CD4-positive, alpha-beta T cell treated with Interferon gamma for 1 hour (primary cell): Measurements from ENCODE around the gene C20orf204.

Source experiments
- DNase-seq: peaks from one replicate; pipeline ENCODE4 v3.0.0-alpha.2; 2020

Gene C20orf204

DNA sequence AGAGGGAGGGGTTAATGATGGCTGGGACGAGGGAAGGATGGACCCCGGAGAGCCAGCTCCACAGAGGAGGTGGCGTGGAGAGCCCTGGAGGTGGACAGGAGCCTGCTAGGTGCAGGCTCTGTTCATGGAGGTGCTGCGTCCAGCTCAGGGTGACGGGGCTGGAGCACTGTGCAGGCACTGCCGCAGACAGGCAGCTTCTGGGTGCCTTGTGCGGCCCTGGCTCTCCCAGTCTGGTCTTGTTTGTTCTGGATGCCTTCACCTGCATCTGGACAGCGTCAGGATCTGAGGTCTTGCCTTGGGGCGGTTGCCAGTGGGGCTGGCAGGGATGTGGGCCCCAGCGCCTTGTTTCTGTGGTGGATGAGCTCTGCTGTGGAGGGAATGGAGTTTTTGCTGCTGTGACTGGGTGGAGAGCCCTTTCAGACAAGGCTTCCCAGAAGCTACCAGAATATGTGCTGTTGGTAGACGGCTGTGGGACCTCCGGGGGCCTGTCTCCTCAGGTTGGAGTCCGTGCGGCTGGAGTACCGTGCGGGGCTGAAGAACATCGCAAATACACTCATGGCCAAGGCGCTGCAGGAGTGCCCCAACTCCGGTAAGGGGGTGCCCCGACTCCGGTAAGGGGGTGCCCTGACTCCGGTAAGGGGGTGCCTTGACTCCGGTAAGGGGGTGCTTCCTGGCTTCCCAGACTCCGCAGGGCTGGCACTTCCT lies 7.8 kb upstream of the C20orf204 start:
- no peak for DNase-seq

GRCh38 chr20:64029293-64030117 lies 6.5 kb upstream of the C20orf204 start:
- no peak for DNase-seq

DNA sequence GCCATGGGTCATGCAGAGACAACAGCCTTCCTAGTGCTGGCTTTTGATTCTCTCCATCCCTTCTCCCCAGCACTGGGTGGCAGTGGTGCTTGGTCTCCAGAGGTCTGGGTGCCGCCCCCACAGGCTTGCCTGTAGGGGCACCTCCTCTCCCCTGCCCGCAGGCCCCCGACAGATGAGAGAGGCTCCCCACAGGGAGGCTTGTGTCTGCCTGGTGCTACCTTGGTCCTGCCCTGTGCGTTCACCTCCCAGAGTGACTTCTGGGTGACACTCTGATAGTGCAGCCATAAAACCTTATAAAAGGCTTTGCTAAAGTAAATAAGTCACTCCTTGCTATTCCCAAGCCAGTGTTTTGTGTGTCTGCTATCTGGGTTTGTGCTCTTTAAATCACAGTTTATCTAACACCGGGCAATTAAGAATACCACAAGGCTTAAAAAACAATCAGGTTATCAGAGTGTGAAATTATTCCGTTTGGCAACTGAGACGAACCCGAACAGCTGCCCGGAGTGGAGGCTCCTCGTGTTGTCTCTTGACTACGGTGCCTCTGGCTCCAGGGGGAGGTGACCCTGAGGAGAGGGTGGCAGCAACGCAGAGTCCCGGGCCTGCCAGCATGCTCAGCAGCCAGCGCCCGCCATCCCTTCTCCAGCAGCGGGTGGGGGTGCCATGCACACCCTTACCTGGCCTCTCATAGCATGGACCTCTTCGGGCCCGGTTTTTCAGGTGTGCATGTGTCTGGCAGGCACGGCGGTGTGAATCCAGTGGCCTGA lies 5.4 kb upstream of the C20orf204 start:
- DNase-seq = no peak

DNA sequence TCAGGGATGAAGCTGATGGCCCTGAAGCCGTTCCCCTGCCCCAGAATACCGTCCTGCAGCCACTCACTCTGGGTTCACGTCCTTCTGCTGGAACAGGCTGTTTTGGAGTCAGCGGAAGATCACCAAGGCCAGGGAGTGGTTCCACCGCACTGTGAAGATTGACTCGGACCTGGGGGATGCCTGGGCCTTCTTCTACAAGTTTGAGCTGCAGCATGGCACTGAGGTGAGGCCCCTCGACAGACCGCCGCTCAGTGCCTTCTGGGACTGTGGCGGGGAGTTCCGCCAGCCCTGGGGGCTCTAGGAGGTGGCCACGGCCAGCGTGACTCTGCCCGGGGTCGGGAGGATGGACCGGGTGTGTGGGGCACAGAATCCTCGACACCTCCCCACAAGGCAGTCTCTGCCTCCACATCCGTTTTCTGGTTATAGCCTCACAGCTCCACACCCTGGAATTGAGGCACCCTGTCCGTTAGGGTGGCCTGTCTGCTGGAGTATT lies 4.1 kb upstream of the C20orf204 start:
- no peak for DNase-seq

GRCh38 chr20:64032706-64033624 lies 3.0 kb upstream of the C20orf204 start:
- DNase-seq = no peak

DNA sequence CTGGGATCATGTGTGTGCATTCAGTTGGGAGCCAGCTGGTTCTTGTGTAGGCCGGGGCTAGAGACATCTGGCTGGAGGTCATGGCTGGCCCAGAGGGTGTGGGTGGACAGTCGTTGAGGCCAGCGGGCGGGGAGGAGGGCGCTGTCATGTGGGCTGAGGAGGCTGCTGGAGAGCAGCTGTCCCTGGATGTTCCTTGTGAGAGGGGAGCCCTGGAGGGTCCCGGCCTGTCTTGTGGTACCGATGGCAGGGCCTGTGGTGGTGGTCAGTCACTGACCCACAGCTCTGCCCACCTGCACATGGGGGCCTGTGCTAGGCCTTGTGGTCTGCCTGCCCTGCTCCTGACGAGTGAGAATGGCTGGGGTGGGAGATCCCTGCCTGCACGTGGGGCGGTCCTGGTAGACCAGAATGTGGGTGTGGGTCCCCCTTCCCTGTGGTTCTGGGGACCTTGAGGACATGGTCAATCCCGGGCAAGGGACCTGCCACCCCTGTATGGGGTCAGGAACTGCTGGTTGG lies 1.9 kb upstream of the C20orf204 start:
- DNase-seq = no peak

GRCh38 chr20:64035066-64035932 lies 683 bp upstream of the C20orf204 start:
- DNase-seq = no peak

- no peak for DNase-seq
Observed at GRCh38 chr20:64036346-64037198, 590 bp downstream of the C20orf204 start.

- no peak for DNase-seq
Observed at GRCh38 chr20:64037199-64037497, 1.2 kb downstream of the C20orf204 start.

DNA sequence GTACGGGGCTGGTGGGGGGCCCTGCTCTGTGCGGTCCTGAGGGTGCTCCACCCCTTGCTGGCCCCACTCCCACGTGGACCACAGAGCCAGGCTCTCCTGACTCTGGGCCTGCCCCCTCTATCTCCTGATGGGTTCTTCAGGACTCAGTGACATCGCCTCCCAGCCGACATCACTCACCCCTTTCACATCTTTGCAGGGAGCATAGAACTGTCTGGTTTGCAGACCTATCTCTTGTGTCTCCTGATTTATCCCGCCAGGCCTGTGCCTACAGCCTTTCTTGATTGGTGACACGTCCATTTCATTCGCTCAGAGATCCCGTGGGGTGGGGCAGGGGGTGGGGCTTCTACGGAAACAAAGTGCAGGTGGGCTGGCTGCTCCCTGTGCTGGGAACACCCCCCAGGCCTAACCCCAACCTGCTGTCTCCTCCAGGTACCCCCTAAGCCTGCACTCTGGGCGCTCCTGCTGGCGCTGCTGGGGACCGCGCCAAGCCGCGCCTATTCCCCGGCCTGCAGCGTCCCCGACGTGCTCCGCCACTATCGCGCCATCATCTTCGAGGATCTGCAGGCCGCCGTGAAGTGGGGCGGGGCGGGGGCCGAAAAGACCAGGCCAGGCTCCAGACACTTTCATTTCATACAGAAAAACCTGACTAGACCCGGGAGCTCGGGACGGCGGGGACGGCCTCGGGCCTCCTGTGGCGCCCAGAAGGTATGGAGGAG lies 1.7 kb downstream of the C20orf204 start:
- DNase-seq = no peak

DNA sequence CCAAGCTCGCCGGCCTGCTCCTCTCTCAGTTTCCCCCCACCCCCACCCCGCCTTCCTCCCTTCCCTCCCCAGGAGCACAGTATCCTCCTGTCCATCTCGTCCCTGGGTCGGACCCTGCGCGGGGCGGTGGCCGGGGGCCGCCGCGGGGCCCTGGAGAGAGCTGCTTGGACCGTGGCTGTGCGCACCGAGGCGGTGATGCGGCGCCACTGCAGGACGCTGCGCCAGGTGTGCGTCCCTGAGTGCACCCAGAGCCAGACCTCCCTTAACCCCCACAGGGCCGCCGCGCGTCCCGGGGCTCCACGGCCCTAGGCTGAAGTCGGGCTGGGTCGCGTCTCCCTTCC lies 2.2 kb downstream of the C20orf204 start:
- DNase-seq = no peak

DNA sequence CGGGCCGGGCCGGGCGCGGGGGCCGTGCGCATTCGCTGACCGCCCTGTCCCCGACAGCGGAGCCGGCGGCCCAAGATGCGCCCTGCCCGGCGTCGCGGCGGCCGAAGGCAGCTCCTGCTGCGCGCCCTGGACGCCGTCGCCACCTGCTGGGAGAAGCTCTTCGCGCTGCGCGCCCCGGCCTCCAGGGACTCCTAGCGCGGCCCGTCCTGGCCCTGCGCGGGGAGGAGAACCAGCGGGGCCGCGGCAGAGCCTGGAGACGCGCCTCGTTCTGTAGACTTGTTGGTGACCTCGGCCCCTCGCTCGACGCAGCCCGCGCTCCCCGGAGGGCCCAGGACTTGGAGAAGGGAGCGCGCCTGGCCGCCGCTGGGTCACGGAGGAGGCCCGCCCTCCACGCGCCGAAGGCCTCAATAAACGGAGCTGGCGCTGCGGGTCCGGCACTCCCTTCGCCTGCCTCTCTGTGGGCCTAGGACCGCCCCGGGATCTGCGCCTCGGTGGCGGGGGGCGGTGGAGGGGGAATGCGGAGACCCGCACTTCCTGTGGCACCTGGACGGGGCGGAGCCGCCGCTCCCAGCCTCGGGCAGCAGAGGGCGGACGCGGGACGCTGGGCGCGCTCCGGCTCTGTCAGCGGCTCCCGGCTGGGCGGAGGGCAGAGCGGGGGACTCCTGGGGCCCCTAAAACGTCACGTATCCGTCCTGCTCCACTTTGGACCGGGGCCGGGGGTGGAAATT lies 2.7 kb downstream of the C20orf204 start:
- DNase-seq = peak; percentile 73

DNA sequence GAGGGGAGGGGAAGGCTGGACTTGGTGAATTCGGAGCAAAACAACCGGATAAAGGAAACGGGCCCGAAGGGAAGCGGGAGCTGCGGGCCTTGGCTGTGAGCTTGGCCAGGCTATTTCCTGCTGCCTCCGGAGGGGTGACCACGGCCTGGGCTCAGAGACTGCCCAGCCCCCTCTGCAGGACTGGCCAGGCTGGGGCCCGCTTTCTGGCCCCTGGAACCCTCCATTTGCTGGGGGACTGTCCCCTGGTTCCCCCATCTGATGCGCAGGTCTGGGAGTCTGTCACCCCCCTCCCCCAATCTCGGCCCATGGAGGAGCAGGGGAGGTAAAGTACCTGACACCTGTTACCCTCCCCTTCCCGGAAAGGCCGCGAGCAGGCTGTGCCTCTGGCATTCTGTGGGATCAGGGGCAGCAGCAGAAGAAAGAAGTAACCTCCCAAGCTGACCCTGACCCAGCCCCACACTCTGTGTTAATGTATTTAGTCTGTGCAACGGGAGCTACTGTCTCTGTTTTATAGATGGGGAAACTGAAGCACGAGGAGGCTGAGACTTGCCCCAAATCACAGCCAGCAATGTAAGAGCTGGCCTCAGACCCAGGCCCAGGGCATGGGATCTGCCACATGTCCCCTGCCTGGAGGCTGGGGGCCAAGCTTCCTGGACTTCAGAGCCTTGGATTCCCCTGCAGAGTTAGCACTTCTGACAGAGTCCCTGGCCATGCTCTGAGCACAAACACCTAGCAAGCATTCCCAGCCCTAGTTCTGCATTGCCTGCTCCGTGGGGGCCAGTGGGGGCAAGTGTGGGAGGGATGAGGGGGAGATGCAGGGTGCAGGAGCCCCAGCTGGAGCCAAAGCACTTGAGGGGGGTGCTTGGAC lies 3.5 kb downstream of the C20orf204 start:
- no peak for DNase-seq

- no peak for DNase-seq
Observed at GRCh38 chr20:64040231-64041039, 4.5 kb downstream of the C20orf204 start.

- no peak for DNase-seq
Observed at GRCh38 chr20:64041040-64041780, 5.2 kb downstream of the C20orf204 start.

DNA sequence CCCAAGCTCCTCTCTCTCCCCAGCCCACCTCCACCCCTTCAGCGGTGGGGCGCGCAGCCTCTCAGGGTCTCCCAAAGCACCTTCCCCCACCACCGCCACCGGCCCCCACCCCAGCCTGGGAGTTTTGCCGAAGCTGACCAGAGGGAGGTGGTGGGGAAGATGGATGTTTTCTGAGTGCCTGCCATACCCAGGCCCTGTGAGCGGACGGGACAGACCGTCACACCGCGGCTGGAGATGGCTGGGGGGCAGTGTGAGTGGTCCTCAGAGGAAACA lies 5.7 kb downstream of the C20orf204 start:
- no peak for DNase-seq
